Measurements from ENCODE around the gene GNL3L.
"Not testable (repeated sequence)": the region's sequence is repeated elsewhere in the genome, so short reads cannot be mapped to it uniquely, and the experiment has no call there.

DNA sequence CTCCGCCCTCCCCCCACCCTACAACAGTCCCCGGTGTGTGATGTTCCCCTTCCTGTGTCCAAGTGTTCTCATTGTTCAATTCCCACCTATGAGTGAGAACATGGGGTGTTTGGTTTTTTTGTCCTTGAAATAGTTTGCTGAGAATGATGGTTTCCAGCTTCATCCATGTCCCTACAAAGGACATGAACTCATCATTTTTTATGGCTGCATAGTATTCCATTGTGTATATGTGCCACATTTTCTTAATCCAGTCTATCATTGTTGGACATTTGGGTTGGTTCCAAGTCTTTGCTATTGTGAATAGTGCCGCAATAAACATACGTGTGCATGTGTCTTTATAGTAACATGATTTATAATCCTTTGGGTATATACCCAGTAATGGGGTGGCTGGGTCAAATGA, 12.2 kb downstream of the GNL3L start:
- TF ChIP-seq CTCF (IDR thresholded peaks at IDR 0.05; ENCODE audit: low read depth, low read length, missing input control); ZBTB33 (IDR thresholded peaks at IDR 0.05); REST (IDR thresholded peaks at IDR 0.05); GABPA (IDR thresholded peaks at IDR 0.05 in 1 of 2, conservative IDR thresholded peaks at IDR 0.05 in 1 of 2); MAX (IDR thresholded peaks at IDR 0.05); FOXA1 (IDR thresholded peaks at IDR 0.05); HNF4G (IDR thresholded peaks at IDR 0.05); SP1 (IDR thresholded peaks at IDR 0.05); RAD21 (IDR thresholded peaks at IDR 0.05); NR2F2 (IDR thresholded peaks at IDR 0.05); YY1 (IDR thresholded peaks at IDR 0.05): not testable (repeated sequence)
